H9 (cell line): ENCODE measurements around the gene LBH. TPM values are rescaled to one million over a fixed set of nuclear protein-coding genes. Genes with fewer than 3 reads are reported as not detected.

ENCODE experiments used
- DNase-seq: peaks from one replicate; pipeline ENCODE4 v3.0.0-alpha.2; 2017
- H2AFZ ChIP-seq: one replicate; pipeline ENCODE4 v1.6.1; 2013; ENCODE audit warnings: mild to moderate bottlenecking, low read length, control low read depth, moderate library complexity
- H2AK5ac ChIP-seq: 2 replicates; pipeline ENCODE4 v1.6.1; 2013; ENCODE audit warnings: low read length, control low read depth, mixed read lengths; ENCODE audit not compliant: insufficient read length
- H2BK120ac ChIP-seq: one replicate; pipeline ENCODE4 v1.6.1; 2013; ENCODE audit warnings: low read depth, mild to moderate bottlenecking, low read length, control low read depth, inconsistent platforms; ENCODE audit not compliant: poor library complexity, severe bottlenecking
- H2BK12ac ChIP-seq: 2 replicates; pipeline ENCODE4 v1.6.1; 2013; ENCODE audit warnings: low read length, control low read depth, mixed read lengths, low read depth; ENCODE audit not compliant: insufficient read length
- H2BK15ac ChIP-seq: 2 replicates; pipeline ENCODE4 v1.6.1; 2013; ENCODE audit warnings: low read depth, low read length, control low read depth
- H2BK20ac ChIP-seq: one replicate; pipeline ENCODE4 v1.6.1; 2013; ENCODE audit warnings: low read depth, mild to moderate bottlenecking, low read length, control low read depth, inconsistent platforms; ENCODE audit not compliant: poor library complexity, severe bottlenecking
- H2BK5ac ChIP-seq: 2 replicates; pipeline ENCODE4 v1.6.1; 2013; ENCODE audit warnings: low read length, control low read depth, mixed read lengths; ENCODE audit not compliant: insufficient read length
- H3K14ac ChIP-seq: 2 replicates; pipeline ENCODE4 v1.6.1; 2013; ENCODE audit warnings: low read length, control low read depth; ENCODE audit not compliant: insufficient read depth
- H3K18ac ChIP-seq: 2 replicates; pipeline ENCODE4 v1.6.1; 2013; ENCODE audit warnings: low read depth, mild to moderate bottlenecking, mixed read lengths, low read length, control low read depth; ENCODE audit not compliant: insufficient read length
- H3K23ac ChIP-seq: 2 replicates; pipeline ENCODE4 v1.6.1; 2013; ENCODE audit warnings: low read length, control low read depth, mixed read lengths, low read depth; ENCODE audit not compliant: insufficient read length
- H3K23me2 ChIP-seq: 2 replicates; pipeline ENCODE4 v1.6.1; 2013; ENCODE audit warnings: low read depth, mild to moderate bottlenecking, mixed read lengths, low read length, control low read depth; ENCODE audit not compliant: insufficient read length, poor library complexity, severe bottlenecking
- H3K27ac ChIP-seq: 2 replicates; pipeline ENCODE4 v1.5.1; 2013; ENCODE audit warnings: low read length, control low read depth, mixed read lengths, low read depth; ENCODE audit not compliant: insufficient read length
- H3K27me3 ChIP-seq: 2 replicates; pipeline ENCODE4 v1.6.1; 2013; ENCODE audit warnings: low read length, control low read depth, inconsistent platforms; ENCODE audit not compliant: insufficient read depth
- H3K4ac ChIP-seq: 2 replicates; pipeline ENCODE4 v1.6.1; 2013; ENCODE audit warnings: low read depth, mild to moderate bottlenecking, control low read depth, inconsistent platforms, low read length, moderate library complexity
- H3K4me1 ChIP-seq: 2 replicates; pipeline ENCODE4 v1.6.1; 2013; ENCODE audit warnings: low read length, control low read depth, inconsistent platforms; ENCODE audit not compliant: insufficient read depth
- H3K4me2 ChIP-seq: 2 replicates; pipeline ENCODE4 v1.6.1; 2013; ENCODE audit warnings: low read length, control low read depth, mixed read lengths; ENCODE audit not compliant: insufficient read length, insufficient read depth
- H3K56ac ChIP-seq: 2 replicates; pipeline ENCODE4 v1.6.1; 2013; ENCODE audit warnings: low read depth, mild to moderate bottlenecking, mixed read lengths, low read length, control low read depth; ENCODE audit not compliant: insufficient read length
- H3K79me1 ChIP-seq: 2 replicates; pipeline ENCODE4 v1.6.1; 2013; ENCODE audit warnings: low read depth, mild to moderate bottlenecking, moderate library complexity, low read length, control low read depth, inconsistent platforms; ENCODE audit not compliant: insufficient read depth, poor library complexity, severe bottlenecking
- H3K79me2 ChIP-seq: 2 replicates; pipeline ENCODE4 v1.6.1; 2013; ENCODE audit warnings: low read length, control low read depth, inconsistent platforms; ENCODE audit not compliant: insufficient read depth
- H3K9ac ChIP-seq: 2 replicates; pipeline ENCODE4 v1.6.1; 2013; ENCODE audit warnings: low read length, control low read depth, mixed read lengths; ENCODE audit not compliant: insufficient read length; ENCODE audit errors: extremely low read depth
- H3K9me3 ChIP-seq: one replicate; pipeline ENCODE4 v1.6.1; 2013; ENCODE audit warnings: low read depth, low read length, inconsistent platforms; ENCODE audit not compliant: control insufficient read depth
- H3T11ph ChIP-seq: one replicate; pipeline ENCODE4 v1.6.1; 2013; ENCODE audit warnings: mild to moderate bottlenecking, low read length, control low read depth, inconsistent platforms
- H4K20me1 ChIP-seq: one replicate; pipeline ENCODE4 v1.6.1; 2013; ENCODE audit not compliant: control insufficient read depth, insufficient read length, insufficient read depth
- H4K5ac ChIP-seq: 2 replicates; pipeline ENCODE4 v1.6.1; 2013; ENCODE audit warnings: low read depth, mild to moderate bottlenecking, mixed read lengths, low read length, control low read depth; ENCODE audit not compliant: insufficient read length
- H4K8ac ChIP-seq: replicated peaks from 2 replicates; pipeline ENCODE4 v1.6.1; 2013; ENCODE audit warnings: low read length, control low read depth, mixed read lengths, low read depth; ENCODE audit not compliant: insufficient read length
- H4K91ac ChIP-seq: 2 replicates; pipeline ENCODE4 v1.6.1; 2013; ENCODE audit warnings: low read depth, mild to moderate bottlenecking, moderate library complexity, mixed read lengths, low read length, control low read depth; ENCODE audit not compliant: insufficient read length
- H3K27ac Mint-ChIP-seq, 3 experiments: 2 replicates in 2 of 3; 3 replicates in 1 of 3; pipeline ENCODE4 v1.8.0; 2020 to 2021; ENCODE audit warnings: mixed read lengths in 3 of 3, mild to moderate bottlenecking in 1 of 3, moderate library complexity in 1 of 3
- H3K27me3 Mint-ChIP-seq: 2 replicates; pipeline ENCODE4 v1.8.0; 2021; ENCODE audit warnings: low read depth, mild to moderate bottlenecking, moderate library complexity, mixed read lengths
- H3K36me3 Mint-ChIP-seq, 3 experiments: 2 replicates in 2 of 3; 3 replicates in 1 of 3; pipeline ENCODE4 v1.8.0; 2020 to 2021; ENCODE audit warnings: low read depth in 3 of 3, mixed read lengths in 3 of 3; ENCODE audit not compliant: insufficient read depth in 1 of 3
- H3K4me1 Mint-ChIP-seq, 2 experiments: 2 replicates each; pipeline ENCODE4 v1.8.0; 2020; ENCODE audit warnings: mixed read lengths in 2 of 2
- H3K4me3 Mint-ChIP-seq, 2 experiments: 2 replicates in 1 of 2; 3 replicates in 1 of 2; pipeline ENCODE4 v1.8.0; 2020 to 2021; ENCODE audit warnings: mild to moderate bottlenecking in 2 of 2, mixed read lengths in 2 of 2, moderate library complexity in 1 of 2
- H3K9me3 Mint-ChIP-seq, 2 experiments: 2 replicates in 1 of 2; 3 replicates in 1 of 2; pipeline ENCODE4 v1.8.0; 2020; ENCODE audit warnings: mild to moderate bottlenecking in 2 of 2, mixed read lengths in 2 of 2, moderate library complexity in 1 of 2
- CTCF ChIP-seq: fragments of 200-600 bp; sonication (generic); conservative IDR thresholded peaks from 3 replicates; pipeline ENCODE4 v1.8.0; 2021; ENCODE audit warnings: antibody characterized with exemption, mild to moderate bottlenecking
- WGBS: extraction: QIAGEN DNeasy Blood & Tissue Kit; methylation state at CpG from one replicate; pipeline ENCODE4 v1.1.7; 2013; ENCODE audit warnings: missing lambda C conversion rate, low lambda C conversion rate, mixed read lengths; ENCODE audit not compliant: insufficient read length; ENCODE audit errors: extremely low coverage; 5-methylcytosine and 5-hydroxymethylcytosine counted together
- total RNA-seq: library from RNA; stranded (reverse); gene quantifications from 2 replicates; pipeline ENCODE4 v1.2.1, GENCODE V29; 2021

The LBH gene
- total RNA-seq, 1 experiment from 2014 or later, result 53.0 TPM

- DNase-seq, result peak; percentile 84
- Mint-ChIP-seq H3K27ac (no peak overlapping the region; a peak in 1 of 7 replicates), H3K27me3 (no peaks in the 10 kb centered on the region), H3K9me3 (no peaks in the 10 kb centered on the region), H3K36me3 (no peaks in the 10 kb centered on the region), H3K4me1 (peaks cover 5 to 6% of the 10 kb centered on the region in 2 experiments), H3K4me3 (no peak overlapping the region; a peak in 1 of 5 replicates)
- Histone ChIP-seq H4K5ac (no peak overlapping the region), H3K9me3 (no peaks in the 10 kb centered on the region), H2BK12ac (no peak overlapping the region), H3K4me2 (no peak overlapping the region), H4K20me1 (no peaks in the 10 kb centered on the region), H3K56ac (no peak overlapping the region), H3K79me1 (no peaks in the 10 kb centered on the region), H3K23ac (no peak overlapping the region), H3K9ac (no peak overlapping the region), H2BK15ac (no peak overlapping the region), H2BK20ac (no peak overlapping the region), H3K79me2 (no peaks in the 10 kb centered on the region), H3K14ac (no peak overlapping the region), H2BK5ac (no peak overlapping the region), H3K27ac (no peak overlapping the region), H4K8ac (no peak overlapping the region), H4K91ac (no peak overlapping the region), H3T11ph (no peak overlapping the region), H3K4me1 (no peaks in the 10 kb centered on the region), H3K23me2 (no peaks in the 10 kb centered on the region), H2BK120ac (no peak overlapping the region), H3K4ac (no peak overlapping the region), H3K27me3 (no peaks in the 10 kb centered on the region), H2AK5ac (no peak overlapping the region), H2AFZ (no peak overlapping the region), H3K18ac (no peak overlapping the region)
- no CpG with 5 or more reads among the region's 2 CpGs for WGBS
- peak; percentile 95 for TF ChIP-seq CTCF
These were observed 22.9 kb upstream of the LBH start for GRCh38 chr2:30208453-30208852.
